Caco-2 (cell line): Measurements from ENCODE around the gene CORIN. TPM values are rescaled to one million over a fixed set of nuclear protein-coding genes. Genes with fewer than 3 reads are reported as not detected.

Experiments
- BruUV-seq: library from RNA; stranded (reverse); fragments of 400-500 nt; replicated peaks from 2 replicates; lab custom pipeline; 2021; lab: Mats Ljungman, UMichigan
- CTCF ChIA-PET: fragments of 300-600 bp; sonication (Branson Sonifier 250); formaldehyde crosslinking; loops from one replicate; lab custom pipeline; 2022; ENCODE audit warnings: antibody characterized with exemption; lab: Charles Lee
- POLR2A ChIA-PET: fragments of 300-600 bp; sonication (Branson Sonifier 250); formaldehyde crosslinking; loops from one replicate; lab custom pipeline; 2022; ENCODE audit warnings: antibody characterized with exemption; lab: Charles Lee
- DNase-seq, 2 experiments: peaks; one replicate each; pipeline versions ENCODE4 v3.0.0 to v3.0.0-alpha.2; 2020 to 2022
- H3K27me3 ChIP-seq: replicated peaks from 2 replicates; pipeline ENCODE4 v1.6.0; 2011; ENCODE audit warnings: low read length; ENCODE audit not compliant: control insufficient read depth, insufficient read depth
- H3K36me3 ChIP-seq: 2 replicates; pipeline ENCODE4 v1.5.1; 2011; ENCODE audit warnings: low read length; ENCODE audit not compliant: control insufficient read depth, insufficient read depth
- H3K4me1 ChIP-seq: fragments of 250-450 bp; sonication (Bioruptor Pico); 2 replicates; pipeline ENCODE4 v1.5.1; 2020; ENCODE audit warnings: mild to moderate bottlenecking
- H3K4me3 ChIP-seq: 2 replicates; pipeline ENCODE4 v1.5.1; 2011; ENCODE audit warnings: low read depth, mild to moderate bottlenecking, control low read depth, low read length
- H3K9me3 ChIP-seq: fragments of 250-450 bp; sonication (Bioruptor Pico); 2 replicates; pipeline ENCODE4 v1.5.1; 2020; ENCODE audit warnings: mild to moderate bottlenecking, moderate library complexity
- H3K27ac Mint-ChIP-seq: one replicate; pipeline ENCODE4 v1.8.0; 2022; ENCODE audit warnings: mixed read lengths; ENCODE audit not compliant: unreplicated experiment
- H3K27me3 Mint-ChIP-seq: one replicate; pipeline ENCODE4 v1.8.0; 2022; ENCODE audit warnings: mixed read lengths; ENCODE audit not compliant: insufficient read depth, unreplicated experiment
- H3K36me3 Mint-ChIP-seq: one replicate; pipeline ENCODE4 v1.8.0; 2022; ENCODE audit warnings: mild to moderate bottlenecking, mixed read lengths; ENCODE audit not compliant: insufficient read depth, unreplicated experiment
- H3K4me1 Mint-ChIP-seq: one replicate; pipeline ENCODE4 v1.8.0; 2022; ENCODE audit warnings: low read depth, mixed read lengths; ENCODE audit not compliant: unreplicated experiment
- H3K4me3 Mint-ChIP-seq: one replicate; pipeline ENCODE4 v1.8.0; 2022; ENCODE audit warnings: mild to moderate bottlenecking, moderate library complexity, mixed read lengths; ENCODE audit not compliant: unreplicated experiment
- H3K9me3 Mint-ChIP-seq: one replicate; pipeline ENCODE4 v1.8.0; 2022; ENCODE audit warnings: mixed read lengths; ENCODE audit not compliant: unreplicated experiment
- CTCF ChIP-seq, 2 experiments: fragments of 200-600 bp in 1 of 2; IDR thresholded peaks; 1 replicate in 1 of 2; 2 replicates in 1 of 2; pipeline versions ENCODE4 v1.5.1 to v1.8.0; 2011 to 2022; ENCODE audit warnings: antibody characterized with exemption in 1 of 2, control low read depth in 1 of 2, inconsistent platforms in 1 of 2, low read depth in 1 of 2, low read length in 1 of 2, mild to moderate bottlenecking in 1 of 2, moderate library complexity in 1 of 2; ENCODE audit not compliant: insufficient read depth in 1 of 2, severe bottlenecking in 1 of 2, unreplicated experiment in 1 of 2
- intact Hi-C: fragments of 100-400 bp; cut with micrococcal nuclease; formaldehyde crosslinking; loops from one replicate; pipeline ENCODE4 v1.10.0; 2022; ENCODE audit not compliant: unreplicated experiment
- total RNA-seq: library from RNA; stranded (reverse); gene quantifications from 2 replicates; pipeline ENCODE4 v1.2.3, GENCODE V29; 2022

Gene CORIN
- total RNA-seq, 1 experiment from 2014 or later = 0.27 TPM

- Mint-ChIP-seq H3K27ac (no peak overlapping the region), H3K36me3 (peaks cover 34% of the 10 kb centered on the region), H3K4me1 (no peaks in the 10 kb centered on the region), H3K9me3 (no peaks in the 10 kb centered on the region), H3K27me3 (no peaks in the 10 kb centered on the region), H3K4me3 (no peak overlapping the region)
- no TSS peak for BruUV-seq
- POLR2A ChIA-PET = no interaction called here
- CTCF ChIA-PET = no interaction called here
- intact Hi-C loops = no loop called here
- Histone ChIP-seq H3K27me3 (no peaks in the 10 kb centered on the region), H3K9me3 (no peaks in the 10 kb centered on the region), H3K4me1 (no peaks in the 10 kb centered on the region), H3K36me3 (no peaks in the 10 kb centered on the region), H3K4me3 (no peak overlapping the region)
- no peak for DNase-seq
- no peak for TF ChIP-seq CTCF (IDR thresholded peaks at IDR 0.05; ENCODE audit: insufficient read depth in 1 of 2, low read depth in 1 of 2, low read length in 1 of 2, severe bottlenecking in 1 of 2, unreplicated experiment in 1 of 2)
Observed at GRCh38 chr4:47855350-47855749, 17.5 kb upstream of the CORIN start.

- ChIA-PET CTCF (no interaction called here), POLR2A (no interaction called here)
- H3K4me3 ChIP-seq = no peak overlapping the region
- Mint-ChIP-seq H3K4me3 (no peak overlapping the region), H3K27me3 (no peaks in the 10 kb centered on the region), H3K36me3 (peaks cover 42% of the 10 kb centered on the region), H3K4me1 (no peaks in the 10 kb centered on the region), H3K9me3 (no peaks in the 10 kb centered on the region), H3K27ac (no peak overlapping the region)
- BruUV-seq = no TSS peak
- H3K9me3 ChIP-seq = no peaks in the 10 kb centered on the region
- no peak for TF ChIP-seq CTCF (IDR thresholded peaks at IDR 0.05; ENCODE audit: insufficient read depth in 1 of 2, low read depth in 1 of 2, low read length in 1 of 2, severe bottlenecking in 1 of 2, unreplicated experiment in 1 of 2)
- H3K27me3 ChIP-seq = no peaks in the 10 kb centered on the region
- intact Hi-C loops = no loop called here
- H3K4me1 ChIP-seq = no peaks in the 10 kb centered on the region
- no peaks in the 10 kb centered on the region for H3K36me3 ChIP-seq
- no peak for DNase-seq
Observed at GRCh38 chr4:47852136-47852535, 14.3 kb upstream of the CORIN start.

- Mint-ChIP-seq H3K4me1 (no peaks in the 10 kb centered on the region), H3K9me3 (no peaks in the 10 kb centered on the region), H3K4me3 (no peak overlapping the region), H3K27me3 (no peaks in the 10 kb centered on the region), H3K27ac (no peak overlapping the region), H3K36me3 (peaks cover 41% of the 10 kb centered on the region)
- DNase-seq = no peak
- no peaks in the 10 kb centered on the region for H3K4me1 ChIP-seq
- ChIA-PET POLR2A (no interaction called here), CTCF (no interaction called here)
- no peaks in the 10 kb centered on the region for H3K27me3 ChIP-seq
- H3K4me3 ChIP-seq = no peak overlapping the region
- intact Hi-C loops = no loop called here
- H3K9me3 ChIP-seq = no peaks in the 10 kb centered on the region
- BruUV-seq = no TSS peak
- no peak for TF ChIP-seq CTCF (IDR thresholded peaks at IDR 0.05; ENCODE audit: insufficient read depth in 1 of 2, low read depth in 1 of 2, low read length in 1 of 2, severe bottlenecking in 1 of 2, unreplicated experiment in 1 of 2)
- no peaks in the 10 kb centered on the region for H3K36me3 ChIP-seq
Observed at GRCh38 chr4:47849466-47849865, 11.6 kb upstream of the CORIN start.
